H1 (cell line): ENCODE measurements around the gene CCL23. TPM values are rescaled to one million over a fixed set of nuclear protein-coding genes. Genes with fewer than 3 reads are reported as not detected.
"Not testable (repeated sequence)": the region's sequence is repeated elsewhere in the genome, so short reads cannot be mapped to it uniquely, and the experiment has no call there.

Experiments
- CTCF ChIA-PET: fragments of 300-600 bp; sonication (Branson Sonifier 250); formaldehyde crosslinking; loops from one replicate; lab custom pipeline; 2021; ENCODE audit not compliant: partially characterized antibody; lab: Charles Lee
- POLR2A ChIA-PET: fragments of 300-600 bp; sonication (Branson Sonifier 250); formaldehyde crosslinking; loops from one replicate; lab custom pipeline; 2021; ENCODE audit warnings: inconsistent platforms; ENCODE audit not compliant: partially characterized antibody; lab: Charles Lee
- DNase-seq, 2 experiments: peaks; one replicate each; pipeline versions ENCODE4 v3.0.0 to v3.0.0-alpha.2; 2010 to 2022; ENCODE audit warnings: low spot score in 2 of 2, low read depth in 1 of 2, mixed read lengths in 1 of 2
- FAIRE-seq: peaks from 2 replicates; lab custom pipeline; 2011; peaks lifted over from hg19 to GRCh38; lab: Jason Lieb, UNC
- H2AFZ ChIP-seq: 2 replicates; pipeline ENCODE4 v1.8.1; 2012; ENCODE audit warnings: low read length, inconsistent platforms
- H2AK5ac ChIP-seq: 2 replicates; pipeline ENCODE4 v1.6.1; 2013; ENCODE audit warnings: low read depth, low read length
- H2BK120ac ChIP-seq: replicated peaks from 2 replicates; pipeline ENCODE3; 2013; ENCODE audit warnings: low read depth, low read length, inconsistent platforms
- H2BK12ac ChIP-seq: 2 replicates; pipeline ENCODE4 v1.6.1; 2013; ENCODE audit warnings: low read depth, low read length
- H2BK15ac ChIP-seq: 2 replicates; pipeline ENCODE4 v1.6.1; 2013; ENCODE audit warnings: low read length
- H2BK20ac ChIP-seq: 2 replicates; pipeline ENCODE4 v1.6.1; 2013; ENCODE audit warnings: low read length
- H2BK5ac ChIP-seq: 2 replicates; pipeline ENCODE4 v1.6.1; 2013; ENCODE audit warnings: low read depth, low read length
- H3K14ac ChIP-seq: 2 replicates; pipeline ENCODE4 v1.6.1; 2013; ENCODE audit warnings: inconsistent platforms; ENCODE audit not compliant: insufficient read length
- H3K18ac ChIP-seq: 2 replicates; pipeline ENCODE4 v1.6.1; 2013; ENCODE audit warnings: low read length; ENCODE audit errors: extremely low read depth
- H3K23ac ChIP-seq: 2 replicates; pipeline ENCODE4 v1.6.1; 2013; ENCODE audit warnings: inconsistent platforms; ENCODE audit not compliant: insufficient read length
- H3K23me2 ChIP-seq: 2 replicates; pipeline ENCODE4 v1.6.1; 2013; ENCODE audit warnings: low read depth, low read length
- H3K27ac ChIP-seq: 2 replicates; pipeline ENCODE4 v1.6.1; 2011; ENCODE audit warnings: low read depth, low read length, inconsistent platforms
- H3K27me3 ChIP-seq, 4 experiments: replicated peaks in 1 of 4; 1 replicate in 1 of 4; 2 replicates in 3 of 4; pipeline versions ENCODE4 v1.6.1 to v1.8.1; 2011 to 2013; ENCODE audit warnings: low read length in 3 of 4, mild to moderate bottlenecking in 3 of 4, inconsistent platforms in 2 of 4, mixed read lengths in 2 of 4, moderate library complexity in 1 of 4; ENCODE audit not compliant: control insufficient read depth in 3 of 4, insufficient read depth in 3 of 4; ENCODE audit errors: extremely low read depth in 1 of 4
- H3K36me3 ChIP-seq, 4 experiments: 2 replicates each; pipeline versions ENCODE4 v1.6.1 to v1.8.1; 2011 to 2013; ENCODE audit warnings: mild to moderate bottlenecking in 4 of 4, low read length in 3 of 4, moderate library complexity in 2 of 4, control low read depth in 1 of 4, inconsistent platforms in 1 of 4; ENCODE audit not compliant: insufficient read depth in 4 of 4, control insufficient read depth in 2 of 4
- H3K4ac ChIP-seq: replicated peaks from 2 replicates; pipeline ENCODE3; 2013; ENCODE audit warnings: low read length, low read depth, mixed read lengths, inconsistent platforms; ENCODE audit not compliant: insufficient read length
- H3K4me1 ChIP-seq, 4 experiments: replicated peaks in 1 of 4; 1 replicate in 1 of 4; 2 replicates in 3 of 4; pipeline versions ENCODE4 v1.6.1 to v1.8.1; 2011 to 2013; ENCODE audit warnings: low read length in 3 of 4, inconsistent platforms in 2 of 4, mixed read lengths in 1 of 4; ENCODE audit not compliant: insufficient read depth in 4 of 4, control insufficient read depth in 3 of 4
- H3K4me2 ChIP-seq, 2 experiments: 2 replicates each; pipeline versions ENCODE4 v1.6.1 to v1.8.1; 2011 to 2013; ENCODE audit warnings: low read depth in 2 of 2, low read length in 2 of 2, control low read depth in 1 of 2, inconsistent platforms in 1 of 2, mild to moderate bottlenecking in 1 of 2; ENCODE audit not compliant: insufficient read depth in 1 of 2
- H3K4me3 ChIP-seq, 4 experiments: fragments of 200-600, 300-600 bp in 1 of 4; sonication (generic), shearing (Covaris generic), sonication (Bioruptor Twin) in 1 of 4; 2 replicates each; pipeline versions ENCODE4 v1.5.1 to v1.8.1; 2011 to 2016; ENCODE audit warnings: low read length in 4 of 4, low read depth in 3 of 4, control low read depth in 2 of 4, inconsistent platforms in 2 of 4, mild to moderate bottlenecking in 2 of 4, mixed read lengths in 1 of 4, moderate library complexity in 1 of 4; ENCODE audit not compliant: insufficient read depth in 2 of 4; ENCODE audit errors: extremely low read depth in 1 of 4
- H3K56ac ChIP-seq: replicated peaks from 2 replicates; pipeline ENCODE3; 2013; ENCODE audit warnings: low read depth, mild to moderate bottlenecking, mixed read lengths, low read length, inconsistent platforms; ENCODE audit not compliant: insufficient read length
- H3K79me1 ChIP-seq: 2 replicates; pipeline ENCODE4 v1.6.1; 2013; ENCODE audit warnings: low read depth, low read length, control low read depth
- H3K79me2 ChIP-seq, 2 experiments: 2 replicates each; pipeline versions ENCODE4 v1.6.1 to v1.8.1; 2012 to 2013; ENCODE audit warnings: low read length in 2 of 2, mild to moderate bottlenecking in 2 of 2, inconsistent platforms in 1 of 2; ENCODE audit not compliant: insufficient read depth in 2 of 2, control insufficient read depth in 1 of 2
- H3K9ac ChIP-seq, 4 experiments: replicated peaks in 1 of 4; 1 replicate in 1 of 4; 2 replicates in 3 of 4; pipeline versions ENCODE4 v1.6.1 to v1.8.1; 2011 to 2013; ENCODE audit warnings: low read depth in 3 of 4, low read length in 3 of 4, control low read depth in 2 of 4, mild to moderate bottlenecking in 2 of 4, moderate library complexity in 2 of 4, inconsistent platforms in 1 of 4; ENCODE audit errors: extremely low read depth in 1 of 4
- H3K9me3 ChIP-seq, 2 experiments: 2 replicates each; pipeline versions ENCODE4 v1.6.1 to v1.8.1; 2012 to 2013; ENCODE audit warnings: mild to moderate bottlenecking in 2 of 2, moderate library complexity in 2 of 2, control low read depth in 1 of 2, inconsistent platforms in 1 of 2, low read depth in 1 of 2, low read length in 1 of 2, mixed read lengths in 1 of 2; ENCODE audit not compliant: insufficient read depth in 2 of 2
- H4K20me1 ChIP-seq, 2 experiments: replicated peaks in 1 of 2; 2 replicates each; pipeline versions ENCODE3 to v1.8.1; 2011 to 2013; ENCODE audit warnings: inconsistent platforms in 2 of 2, low read length in 2 of 2, mild to moderate bottlenecking in 1 of 2; ENCODE audit not compliant: insufficient read depth in 2 of 2, control insufficient read depth in 1 of 2
- H4K5ac ChIP-seq: 2 replicates; pipeline ENCODE4 v1.6.1; 2013; ENCODE audit warnings: low read length, low read depth, mixed read lengths, inconsistent platforms; ENCODE audit not compliant: insufficient read length
- H4K8ac ChIP-seq: 2 replicates; pipeline ENCODE4 v1.8.0; 2013; ENCODE audit warnings: mild to moderate bottlenecking, moderate library complexity, low read length, inconsistent platforms; ENCODE audit not compliant: insufficient read depth; ENCODE audit errors: extremely low read depth
- H4K91ac ChIP-seq: replicated peaks from 2 replicates; pipeline ENCODE3; 2013; ENCODE audit warnings: low read length, mixed read lengths, inconsistent platforms; ENCODE audit not compliant: insufficient read length
- CHD1 ChIP-seq: IDR thresholded peaks from 2 replicates; pipeline ENCODE4 v1.6.1; 2012; ENCODE audit warnings: low read depth, low read length, improper control_type of control experiment
- RNF2 ChIP-seq: fragments of 200-900, 300-1000 bp; sonication (generic); IDR thresholded peaks from 2 replicates; pipeline ENCODE4 v1.7.1; 2016; ENCODE audit warnings: borderline replicate concordance, low read depth, mild to moderate bottlenecking, antibody characterized with exemption, low read length; ENCODE audit not compliant: poor library complexity, severe bottlenecking; ENCODE audit errors: missing control alignments
- WGBS, 2 experiments: shearing (Covaris generic) in 1 of 2; methylation state at CpG; one replicate each; pipeline versions ENCODE4 v1.1.6 to v1.1.7; 2013 to 2015; ENCODE audit warnings: low lambda C conversion rate in 2 of 2, mixed read lengths in 2 of 2, inconsistent platforms in 1 of 2, low coverage in 1 of 2, missing lambda C conversion rate in 1 of 2; ENCODE audit not compliant: insufficient replicate concordance in 2 of 2, insufficient coverage in 1 of 2, insufficient read length in 1 of 2; ENCODE audit errors: extremely low coverage in 1 of 2, missing lambda C conversion rate in 1 of 2; 5-methylcytosine and 5-hydroxymethylcytosine counted together
- polyA plus RNA-seq, 7 experiments: library from polyadenylated mRNA; depleted of rRNA in 3 of 7; stranded (reverse) in 5 of 7; unstranded in 2 of 7; fragments of >200 nt in 5 of 7; fragments of 200-250 nt in 2 of 7; gene quantifications; 1 replicate in 5 of 7; 2 replicates in 1 of 7; 4 replicates in 1 of 7; pipeline versions ENCODE4 v1.2.1 to v1.2.3, GENCODE V29; 2011 to 2013; ENCODE audit warnings: missing spikeins in 2 of 7, mixed read lengths in 2 of 7
- total RNA-seq: library from RNA; stranded (reverse); fragmentation: NEBNext Ultra II Directional; extraction: Animal tissue kit (Norgen Biotek cat#: 25700); gene quantifications from 2 replicates; pipeline ENCODE4 v1.2.1, GENCODE V29; 2021

CCL23 gene
- total and polyA plus RNA-seq, 2 of the 8 experiments (the other 6 are each of a cell fraction or from before 2014, with no cell fraction given), result not detected

DNA sequence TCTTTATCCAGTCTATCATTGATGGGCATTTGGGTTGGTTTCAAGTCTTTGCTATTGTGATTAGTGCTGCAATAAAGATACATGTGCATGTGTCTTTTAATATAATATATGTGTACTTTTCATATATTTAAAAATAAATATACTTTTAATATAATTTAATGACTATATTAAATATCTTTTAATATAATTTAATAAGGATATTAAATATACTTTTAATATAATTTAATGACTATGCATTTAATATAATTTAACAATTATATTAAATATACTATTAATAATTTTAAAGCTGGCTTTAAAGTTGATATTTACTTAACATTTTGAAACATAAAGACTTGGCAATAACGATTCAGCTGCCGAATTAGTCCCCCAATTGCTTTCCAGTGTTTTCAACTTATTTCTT lies 1.2 kb downstream of the CCL23 start (continued):
- TF ChIP-seq CHD1, result no peak
- no peak for TF ChIP-seq RNF2

DNA sequence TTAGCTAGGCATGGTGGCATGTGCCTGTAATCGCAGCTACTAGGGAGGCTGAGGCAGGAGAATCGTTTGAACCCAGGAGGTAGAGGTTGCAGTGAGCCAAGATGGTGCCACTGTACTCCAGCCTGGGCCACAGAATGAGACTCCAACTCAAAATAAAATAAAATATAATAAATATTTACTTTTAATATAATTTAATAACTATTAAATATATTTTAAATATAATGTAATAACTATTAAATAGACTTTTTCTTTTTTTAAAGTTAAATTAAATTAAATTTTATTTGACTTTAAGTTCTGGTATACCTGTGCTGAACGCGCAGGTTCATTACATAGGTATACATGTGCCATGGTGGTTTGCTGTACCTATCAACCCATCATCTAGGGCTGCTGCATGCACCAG lies 1.9 kb downstream of the CCL23 start:
- H2BK5ac ChIP-seq, H3K4ac ChIP-seq, H3K79me1 ChIP-seq, H4K91ac ChIP-seq, H2BK15ac ChIP-seq, H4K20me1 ChIP-seq, H3K4me2 ChIP-seq, H3K14ac ChIP-seq, POLR2A ChIA-PET, H3K36me3 ChIP-seq, H4K8ac ChIP-seq, H3K23me2 ChIP-seq, H3K27me3 ChIP-seq, CTCF ChIA-PET, H3K18ac ChIP-seq, FAIRE-seq, H3K23ac ChIP-seq, H2AK5ac ChIP-seq, H2BK12ac ChIP-seq, H3K79me2 ChIP-seq, H2BK20ac ChIP-seq, H2AFZ ChIP-seq, H3K27ac ChIP-seq, H2BK120ac ChIP-seq, H3K56ac ChIP-seq, H4K5ac ChIP-seq, H3K4me1 ChIP-seq, H3K4me3 ChIP-seq, H3K9ac ChIP-seq, DNase-seq: not testable (repeated sequence)
- WGBS, 2 experiments, result 93% methylated on average over 4 of the region's 4 CpGs; no CpG with 5 or more reads in 1 of the 2 experiments
- H3K9me3 ChIP-seq, result peaks cover 0 to 14% of the 10 kb centered on the region in 2 experiments; a peak in 2 of 4 replicates
